ENCODE data around the gene TMEM245.
"Not testable (repeated sequence)": the region's sequence is repeated elsewhere in the genome, so short reads cannot be mapped to it uniquely, and the experiment has no call there.

The TMEM245 gene

GRCh38 chr9:109053121-109053520 is 66.6 kb downstream of the TMEM245 start:
- DNase-seq = not testable (repeated sequence)

- DNase-seq = no peak
Measured at GRCh38 chr9:109052416-109052815, 67.3 kb downstream of the TMEM245 start.

GRCh38 chr9:109051733-109052132 is 68.0 kb downstream of the TMEM245 start:
- DNase-seq = no peak

GRCh38 chr9:109050444-109050843 is 69.3 kb downstream of the TMEM245 start:
- DNase-seq = no peak

GRCh38 chr9:109048822-109049221 is 70.9 kb downstream of the TMEM245 start:
- no peak for DNase-seq

- no peak for DNase-seq
Measured at GRCh38 chr9:109047259-109047658, 72.5 kb downstream of the TMEM245 start.

GRCh38 chr9:109046346-109046745 is 73.4 kb downstream of the TMEM245 start:
- DNase-seq = no peak

GRCh38 chr9:109043578-109043977 is 76.2 kb downstream of the TMEM245 start:
- no peak for DNase-seq

GRCh38 chr9:109040571-109040970 is 79.2 kb downstream of the TMEM245 start:
- no peak for DNase-seq

GRCh38 chr9:109039539-109039938 is 80.2 kb downstream of the TMEM245 start:
- no peak for DNase-seq

GRCh38 chr9:109037946-109038715 is 81.6 kb downstream of the TMEM245 start:
- DNase-seq = no peak

- no peak for DNase-seq
Measured at GRCh38 chr9:109036744-109037680, 82.7 kb downstream of the TMEM245 start.

GRCh38 chr9:109035684-109036423 is 83.9 kb downstream of the TMEM245 start:
- DNase-seq = no peak

GRCh38 chr9:109033941-109034700 is 85.6 kb downstream of the TMEM245 start:
- no peak for DNase-seq

GRCh38 chr9:109031241-109031640 is 88.5 kb downstream of the TMEM245 start:
- no peak for DNase-seq

GRCh38 chr9:109030426-109030825 is 89.3 kb downstream of the TMEM245 start:
- DNase-seq = no peak

- no peak for DNase-seq
Measured at GRCh38 chr9:109028457-109028856, 91.3 kb downstream of the TMEM245 start.

- DNase-seq = no peak
Measured at GRCh38 chr9:109027176-109027575, 92.6 kb downstream of the TMEM245 start.

- DNase-seq = no peak
Measured at GRCh38 chr9:109026306-109026705, 93.4 kb downstream of the TMEM245 start.

- DNase-seq = peak; percentile 82
Measured at GRCh38 chr9:109022873-109023272, 96.9 kb downstream of the TMEM245 start.

GRCh38 chr9:109020581-109021511 is 98.9 kb downstream of the TMEM245 start:
- DNase-seq = no peak
